ENCODE results near the gene CANT1. TPM values are rescaled to one million over a fixed set of nuclear protein-coding genes. Genes with fewer than 3 reads are reported as not detected.

The CANT1 gene
- total and polyA plus RNA-seq, 7 donors, result 10.2 to 34.3 (median 22.5) TPM

- no peaks in the 10 kb centered on the region for H3K36me3 ChIP-seq (ENCODE audit: insufficient read depth in 1 of 2, low read depth in 1 of 2)
- no peak for TF ChIP-seq CTCF (IDR thresholded peaks at IDR 0.05)
- ATAC-seq (no peak), DNase-seq (no peak)
- H3K4me3 ChIP-seq, result no peak overlapping the region
- H3K9me3 ChIP-seq, result peaks cover 14% of the 10 kb centered on the region
- WGBS, 3 donors, result 89 to 93% (median 92%) methylated on average over 10 of the region's 10 CpGs
- intact Hi-C loops (cut with DNase I), result no loop called here
- H3K27me3 ChIP-seq (ENCODE audit: insufficient read depth in 3 of 3, low read length in 2 of 3), result no peaks in the 10 kb centered on the region
- no peaks in the 10 kb centered on the region for H3K4me1 ChIP-seq
- H3K27ac ChIP-seq, result no peak overlapping the region
These were observed 56.9 kb downstream of the CANT1 start for GRCh38 chr17:78952706-78953105.

- no peak overlapping the region for H3K4me3 ChIP-seq
- H3K27me3 ChIP-seq (ENCODE audit: insufficient read depth in 3 of 3, low read length in 2 of 3), result no peaks in the 10 kb centered on the region
- no peaks in the 10 kb centered on the region for H3K4me1 ChIP-seq
- ATAC-seq (peak in 1 of 4 donors; percentile 38), DNase-seq (no peak)
- H3K27ac ChIP-seq, result no peak overlapping the region
- intact Hi-C loops (cut with DNase I), result no loop called here
- H3K36me3 ChIP-seq (ENCODE audit: insufficient read depth in 1 of 2, low read depth in 1 of 2), result no peaks in the 10 kb centered on the region
- peaks cover 14% of the 10 kb centered on the region for H3K9me3 ChIP-seq
- no peak for TF ChIP-seq CTCF (IDR thresholded peaks at IDR 0.05)
- WGBS, 3 donors, result 45 to 66% (median 59%) methylated on average over 11 to 12 of the region's 12 CpGs
These were observed 57.5 kb downstream of the CANT1 start for GRCh38 chr17:78951967-78952551.

DNA sequence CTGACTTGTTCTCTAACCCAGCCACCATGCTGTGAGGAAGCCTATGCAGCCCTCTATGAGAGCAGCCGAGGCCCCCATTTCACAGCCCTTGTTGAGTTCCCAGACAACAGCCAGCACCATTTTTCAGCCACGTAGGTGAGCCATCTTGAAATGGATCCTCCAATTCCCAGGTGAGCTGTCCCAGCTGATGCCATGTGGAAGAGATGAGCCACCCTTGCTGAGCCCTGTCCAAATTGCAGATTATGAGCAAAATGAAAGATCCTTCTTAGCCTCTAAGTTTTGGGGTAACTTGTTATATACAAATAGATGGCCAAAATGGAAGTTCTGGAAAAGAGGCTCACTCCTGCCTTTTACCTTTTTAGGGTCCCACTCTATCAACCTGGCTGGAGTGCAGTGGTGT, 58.7 kb downstream of the CANT1 start:
- Histone ChIP-seq H3K4me3 (no peak overlapping the region), H3K27me3 (ENCODE audit: insufficient read depth in 3 of 3, low read length in 2 of 3) (no peaks in the 10 kb centered on the region), H3K27ac (no peak overlapping the region), H3K36me3 (ENCODE audit: insufficient read depth in 1 of 2, low read depth in 1 of 2) (no peaks in the 10 kb centered on the region), H3K4me1 (no peaks in the 10 kb centered on the region), H3K9me3 (peaks cover 14% of the 10 kb centered on the region)
- intact Hi-C loops (cut with DNase I), result no loop called here
- DNase-seq, result no peak
- ATAC-seq, result no peak
- 86 to 96% (median 92%) methylated on average over 2 of the region's 2 CpGs for WGBS, 3 donors
- TF ChIP-seq CTCF (IDR thresholded peaks at IDR 0.05), result no peak

GRCh38 chr17:78947235-78948149, 62.1 kb downstream of the CANT1 start:
- TF ChIP-seq CTCF (IDR thresholded peaks at IDR 0.05), result no peak
- Histone ChIP-seq H3K4me3 (no peak overlapping the region), H3K4me1 (no peaks in the 10 kb centered on the region), H3K36me3 (ENCODE audit: insufficient read depth in 1 of 2, low read depth in 1 of 2) (no peaks in the 10 kb centered on the region), H3K9me3 (peaks cover 14% of the 10 kb centered on the region), H3K27me3 (ENCODE audit: insufficient read depth in 3 of 3, low read length in 2 of 3) (peaks cover 0 to 10% (median 0%) of the 10 kb centered on the region in 3 donors), H3K27ac (no peak overlapping the region)
- 80 to 88% (median 84%) methylated on average over 18 of the region's 18 CpGs for WGBS, 3 donors
- intact Hi-C loops (cut with DNase I), result no loop called here
- DNase-seq (no peak), ATAC-seq (no peak)

All from psoas muscle (tissue), 8 donors.